ENCODE results near the gene DNAAF1. TPM values are rescaled to one million over a fixed set of nuclear protein-coding genes. Genes with fewer than 3 reads are reported as not detected.

Gene DNAAF1
- total and polyA plus RNA-seq, 2 experiments from 2014 or later = 0.42 TPM

GRCh38 chr16:84196727-84197394 lies 51.8 kb downstream of the DNAAF1 start (continued):
- no peak for TF ChIP-seq CTCF (conservative IDR thresholded peaks at IDR 0.05; ENCODE audit: low read depth in 2 of 2)
- TF ChIP-seq STAT1 (IDR thresholded peaks at IDR 0.05; ENCODE audit: unreplicated experiment) = no peak
- no peak for TF ChIP-seq POLR2AphosphoS5 (IDR thresholded peaks at IDR 0.05; ENCODE audit: low read depth)

DNA sequence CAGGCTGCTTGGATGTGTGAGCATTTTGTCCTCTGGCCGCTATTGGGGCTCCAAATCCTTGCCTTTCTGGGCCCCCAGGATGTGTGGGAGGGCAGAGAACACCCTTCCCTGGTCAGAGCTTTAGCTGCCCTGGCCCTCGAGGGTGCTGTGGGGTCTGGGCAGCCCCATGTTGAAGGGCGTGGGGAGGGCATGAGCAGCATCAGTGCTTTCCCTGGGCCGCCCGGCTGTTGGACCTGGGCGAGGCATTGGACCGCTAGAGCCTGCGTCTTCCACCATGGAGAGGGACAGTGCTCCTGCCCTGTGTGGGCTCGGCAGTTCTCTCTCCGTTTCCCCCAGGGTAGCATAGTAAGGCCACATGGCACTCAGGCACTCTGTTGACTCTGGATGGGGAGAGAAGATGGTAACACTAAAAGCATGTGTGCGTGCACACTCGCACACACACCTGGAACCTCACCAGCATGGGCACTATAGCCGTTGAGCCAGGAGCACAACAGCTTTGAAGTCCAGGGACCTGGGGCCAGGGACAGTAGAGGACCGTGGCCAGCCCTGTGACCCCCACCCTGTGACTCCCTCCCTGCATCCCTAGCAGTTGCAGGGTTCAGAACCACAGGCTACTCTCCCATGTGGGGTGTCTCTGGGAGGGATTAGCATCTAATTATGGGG lies 52.5 kb downstream of the DNAAF1 start:
- Mint-ChIP-seq H3K4me1 (peaks cover 22% of the 10 kb centered on the region), H3K4me3 (no peak overlapping the region), H3K36me3 (ENCODE audit: low read depth) (no peaks in the 10 kb centered on the region), H3K27ac (no peak overlapping the region), H3K9me3 (no peaks in the 10 kb centered on the region), H3K27me3 (ENCODE audit: insufficient read depth, low read depth, poor library complexity) (peaks cover 14% of the 10 kb centered on the region)
- Histone ChIP-seq H4K20me1 (replicated peaks; ENCODE audit: insufficient read depth) (no peaks in the 10 kb centered on the region), H3K9me2 (ENCODE audit: insufficient read depth) (no peaks in the 10 kb centered on the region), H3K4me3 (no peak overlapping the region), H3K27ac (ENCODE audit: low read depth) (no peak overlapping the region), H3F3A (replicated peaks; ENCODE audit: low read depth) (no peaks in the 10 kb centered on the region), H3K4me1 (ENCODE audit: insufficient read depth) (no peaks in the 10 kb centered on the region), H3K36me3 (ENCODE audit: insufficient read depth) (no peaks in the 10 kb centered on the region), H3K79me2 (replicated peaks; ENCODE audit: insufficient read depth) (no peaks in the 10 kb centered on the region), H2AFZ (no peak overlapping the region), H3K27me3 (ENCODE audit: insufficient read depth) (no peaks in the 10 kb centered on the region), H3K4me2 (no peak overlapping the region)
- no peak for ATAC-seq
- no peak for DNase-seq (ENCODE audit: low spot score)
- TF ChIP-seq, protein P1, sequence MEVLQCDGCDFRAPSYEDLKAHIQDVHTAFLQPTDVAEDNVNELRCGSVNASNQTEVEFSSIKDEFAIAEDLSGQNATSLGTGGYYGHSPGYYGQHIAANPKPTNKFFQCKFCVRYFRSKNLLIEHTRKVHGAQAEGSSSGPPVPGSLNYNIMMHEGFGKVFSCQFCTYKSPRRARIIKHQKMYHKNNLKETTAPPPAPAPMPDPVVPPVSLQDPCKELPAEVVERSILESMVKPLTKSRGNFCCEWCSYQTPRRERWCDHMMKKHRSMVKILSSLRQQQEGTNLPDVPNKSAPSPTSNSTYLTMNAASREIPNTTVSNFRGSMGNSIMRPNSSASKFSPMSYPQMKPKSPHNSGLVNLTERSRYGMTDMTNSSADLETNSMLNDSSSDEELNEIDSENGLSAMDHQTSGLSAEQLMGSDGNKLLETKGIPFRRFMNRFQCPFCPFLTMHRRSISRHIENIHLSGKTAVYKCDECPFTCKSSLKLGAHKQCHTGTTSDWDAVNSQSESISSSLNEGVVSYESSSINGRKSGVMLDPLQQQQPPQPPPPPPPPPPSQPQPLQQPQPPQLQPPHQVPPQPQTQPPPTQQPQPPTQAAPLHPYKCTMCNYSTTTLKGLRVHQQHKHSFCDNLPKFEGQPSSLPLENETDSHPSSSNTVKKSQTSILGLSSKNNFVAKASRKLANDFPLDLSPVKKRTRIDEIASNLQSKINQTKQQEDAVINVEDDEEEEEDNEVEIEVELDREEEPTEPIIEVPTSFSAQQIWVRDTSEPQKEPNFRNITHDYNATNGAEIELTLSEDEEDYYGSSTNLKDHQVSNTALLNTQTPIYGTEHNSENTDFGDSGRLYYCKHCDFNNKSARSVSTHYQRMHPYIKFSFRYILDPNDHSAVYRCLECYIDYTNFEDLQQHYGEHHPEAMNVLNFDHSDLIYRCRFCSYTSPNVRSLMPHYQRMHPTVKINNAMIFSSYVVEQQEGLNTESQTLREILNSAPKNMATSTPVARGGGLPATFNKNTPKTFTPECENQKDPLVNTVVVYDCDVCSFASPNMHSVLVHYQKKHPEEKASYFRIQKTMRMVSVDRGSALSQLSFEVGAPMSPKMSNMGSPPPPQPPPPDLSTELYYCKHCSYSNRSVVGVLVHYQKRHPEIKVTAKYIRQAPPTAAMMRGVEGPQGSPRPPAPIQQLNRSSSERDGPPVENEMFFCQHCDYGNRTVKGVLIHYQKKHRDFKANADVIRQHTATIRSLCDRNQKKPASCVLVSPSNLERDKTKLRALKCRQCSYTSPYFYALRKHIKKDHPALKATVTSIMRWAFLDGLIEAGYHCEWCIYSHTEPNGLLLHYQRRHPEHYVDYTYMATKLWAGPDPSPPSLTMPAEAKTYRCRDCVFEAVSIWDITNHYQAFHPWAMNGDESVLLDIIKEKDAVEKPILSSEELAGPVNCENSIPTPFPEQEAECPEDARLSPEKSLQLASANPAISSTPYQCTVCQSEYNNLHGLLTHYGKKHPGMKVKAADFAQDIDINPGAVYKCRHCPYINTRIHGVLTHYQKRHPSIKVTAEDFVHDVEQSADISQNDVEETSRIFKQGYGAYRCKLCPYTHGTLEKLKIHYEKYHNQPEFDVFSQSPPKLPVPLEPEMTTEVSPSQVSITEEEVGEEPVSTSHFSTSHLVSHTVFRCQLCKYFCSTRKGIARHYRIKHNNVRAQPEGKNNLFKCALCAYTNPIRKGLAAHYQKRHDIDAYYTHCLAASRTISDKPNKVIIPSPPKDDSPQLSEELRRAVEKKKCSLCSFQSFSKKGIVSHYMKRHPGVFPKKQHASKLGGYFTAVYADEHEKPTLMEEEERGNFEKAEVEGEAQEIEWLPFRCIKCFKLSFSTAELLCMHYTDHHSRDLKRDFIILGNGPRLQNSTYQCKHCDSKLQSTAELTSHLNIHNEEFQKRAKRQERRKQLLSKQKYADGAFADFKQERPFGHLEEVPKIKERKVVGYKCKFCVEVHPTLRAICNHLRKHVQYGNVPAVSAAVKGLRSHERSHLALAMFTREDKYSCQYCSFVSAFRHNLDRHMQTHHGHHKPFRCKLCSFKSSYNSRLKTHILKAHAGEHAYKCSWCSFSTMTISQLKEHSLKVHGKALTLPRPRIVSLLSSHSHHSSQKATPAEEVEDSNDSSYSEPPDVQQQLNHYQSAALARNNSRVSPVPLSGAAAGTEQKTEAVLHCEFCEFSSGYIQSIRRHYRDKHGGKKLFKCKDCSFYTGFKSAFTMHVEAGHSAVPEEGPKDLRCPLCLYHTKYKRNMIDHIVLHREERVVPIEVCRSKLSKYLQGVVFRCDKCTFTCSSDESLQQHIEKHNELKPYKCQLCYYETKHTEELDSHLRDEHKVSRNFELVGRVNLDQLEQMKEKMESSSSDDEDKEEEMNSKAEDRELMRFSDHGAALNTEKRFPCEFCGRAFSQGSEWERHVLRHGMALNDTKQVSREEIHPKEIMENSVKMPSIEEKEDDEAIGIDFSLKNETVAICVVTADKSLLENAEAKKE (CRISPR knock-in tag; IDR thresholded peaks at IDR 0.05) = no peak
- no peak for TF ChIP-seq NANOG (IDR thresholded peaks at IDR 0.05; ENCODE audit: borderline replicate concordance)
- TF ChIP-seq CREB1 (CRISPR knock-in tag; IDR thresholded peaks at IDR 0.05; ENCODE audit: low read depth) = no peak
- TF ChIP-seq ZNF331 (CRISPR knock-in tag; IDR thresholded peaks at IDR 0.05; ENCODE audit: low read depth) = no peak
- no peak for TF ChIP-seq EZH2phosphoT487 (IDR thresholded peaks at IDR 0.05; ENCODE audit: unreplicated experiment)
- no peak for TF ChIP-seq REST (IDR thresholded peaks at IDR 0.05; ENCODE audit: unreplicated experiment)
- no peak for TF ChIP-seq ZNF114 (CRISPR knock-in tag; IDR thresholded peaks at IDR 0.05)
- TF ChIP-seq EZH2 (IDR thresholded peaks at IDR 0.05; ENCODE audit: low read depth, unreplicated experiment) = no peak
- TF ChIP-seq JUNB (IDR thresholded peaks at IDR 0.05; ENCODE audit: unreplicated experiment) = no peak
